Epithelial cell of proximal tubule (primary cell): ENCODE data around the gene ASB6. TPM values are rescaled to one million over a fixed set of nuclear protein-coding genes. Genes with fewer than 3 reads are reported as not detected.

Experiments
- DNase-seq: peaks from one replicate; pipeline ENCODE4 v3.0.0-alpha.2; 2011; ENCODE audit warnings: low read depth
- H3K4me3 ChIP-seq: 2 replicates; pipeline ENCODE4 v1.5.1; 2011; ENCODE audit warnings: low read depth, mild to moderate bottlenecking, low read length
- total RNA-seq: library from RNA; depleted of rRNA; stranded (reverse); fragments of >200 nt; gene quantifications from 2 replicates; pipeline ENCODE4 v1.2.3, GENCODE V29; 2015
- TF ChIP-seq, protein P1 (sequence below): conservative IDR thresholded peaks from 2 replicates; pipeline ENCODE4 v1.5.1; 2012; ENCODE audit warnings: low read depth, mild to moderate bottlenecking, low read length

The ASB6 gene
- total RNA-seq, 1 donor from 2014 or later = 22.3 TPM

DNA sequence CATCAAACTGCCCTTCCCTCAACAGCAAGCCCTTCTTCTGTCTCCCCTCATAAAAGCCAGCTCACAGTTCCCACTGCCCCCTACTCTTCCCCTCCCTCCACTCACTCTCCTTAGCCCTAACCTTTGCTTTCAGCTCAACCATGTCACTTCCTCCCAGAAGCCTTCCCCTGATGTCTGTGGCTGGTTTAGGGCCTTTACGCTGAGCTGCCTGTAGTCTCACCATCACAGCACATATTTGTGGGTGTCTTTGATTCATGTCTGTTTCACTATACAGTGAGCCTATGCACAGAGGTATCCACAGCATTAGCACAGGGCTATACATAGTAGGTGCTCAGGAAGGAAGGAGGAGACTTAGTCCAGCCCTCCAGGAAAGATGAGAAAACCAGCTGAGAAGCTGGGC lies 55.7 kb downstream of the ASB6 start:
- no peak overlapping the region for H3K4me3 ChIP-seq
- TF ChIP-seq, protein P1, sequence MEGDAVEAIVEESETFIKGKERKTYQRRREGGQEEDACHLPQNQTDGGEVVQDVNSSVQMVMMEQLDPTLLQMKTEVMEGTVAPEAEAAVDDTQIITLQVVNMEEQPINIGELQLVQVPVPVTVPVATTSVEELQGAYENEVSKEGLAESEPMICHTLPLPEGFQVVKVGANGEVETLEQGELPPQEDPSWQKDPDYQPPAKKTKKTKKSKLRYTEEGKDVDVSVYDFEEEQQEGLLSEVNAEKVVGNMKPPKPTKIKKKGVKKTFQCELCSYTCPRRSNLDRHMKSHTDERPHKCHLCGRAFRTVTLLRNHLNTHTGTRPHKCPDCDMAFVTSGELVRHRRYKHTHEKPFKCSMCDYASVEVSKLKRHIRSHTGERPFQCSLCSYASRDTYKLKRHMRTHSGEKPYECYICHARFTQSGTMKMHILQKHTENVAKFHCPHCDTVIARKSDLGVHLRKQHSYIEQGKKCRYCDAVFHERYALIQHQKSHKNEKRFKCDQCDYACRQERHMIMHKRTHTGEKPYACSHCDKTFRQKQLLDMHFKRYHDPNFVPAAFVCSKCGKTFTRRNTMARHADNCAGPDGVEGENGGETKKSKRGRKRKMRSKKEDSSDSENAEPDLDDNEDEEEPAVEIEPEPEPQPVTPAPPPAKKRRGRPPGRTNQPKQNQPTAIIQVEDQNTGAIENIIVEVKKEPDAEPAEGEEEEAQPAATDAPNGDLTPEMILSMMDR = no peak

DNA sequence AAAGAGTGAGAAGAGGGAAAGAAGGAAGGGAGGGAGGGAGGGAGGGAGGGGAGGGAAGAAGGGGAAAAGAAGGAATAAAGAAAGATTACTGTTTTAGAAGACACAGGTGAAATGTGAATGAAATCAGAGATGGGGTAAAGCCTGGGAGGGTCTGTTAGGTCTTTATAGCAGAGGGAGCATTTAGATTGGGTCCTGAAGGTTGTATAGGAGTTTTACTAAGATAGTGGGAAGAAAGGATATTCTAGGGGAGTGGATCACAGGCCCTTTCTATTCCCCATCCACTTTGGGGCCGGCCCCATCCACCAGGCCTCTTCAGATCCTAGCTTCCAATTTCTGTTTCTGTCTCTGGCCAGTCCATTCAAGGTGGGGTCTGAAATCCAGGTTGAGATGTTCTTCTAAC lies 56.6 kb downstream of the ASB6 start:
- no peak overlapping the region for H3K4me3 ChIP-seq
- TF ChIP-seq, protein P1 = no peak
- no peak for DNase-seq

More for the DNA sequence above, 55.7 kb downstream of the ASB6 start:
- DNase-seq = no peak

Other genes with a start within 250 kb of the ASB6 start
- 0.69 TPM in 1 of 2 replicates, not detected in the other for gene C9orf50, start 21.1 kb downstream of the ASB6 start, total RNA-seq
- gene NTMT1, start 16.0 kb downstream of the ASB6 start, total RNA-seq = 37.9 and 104 TPM in 2 replicates
- 0.17 and 1.7 TPM in 2 replicates for gene PRRX2, start 23.5 kb upstream of the ASB6 start, total RNA-seq
- gene PTGES, start 110.9 kb upstream of the ASB6 start, total RNA-seq = 15.3 and 33.6 TPM in 2 replicates
- gene TOR1B, start 161.0 kb upstream of the ASB6 start, total RNA-seq = 14.8 and 20.8 TPM in 2 replicates
- gene TOR1A, start 182.0 kb upstream of the ASB6 start, total RNA-seq = 48.8 and 77.8 TPM in 2 replicates
- 39.9 and 53.6 TPM in 2 replicates for gene C9orf78, start 193.1 kb upstream of the ASB6 start, total RNA-seq
- gene USP20, start 193.3 kb upstream of the ASB6 start, total RNA-seq = 7.2 and 17.5 TPM in 2 replicates